HFF-Myc (cell line): Measurements from ENCODE around the gene R3HDM2.

Source experiments
- DNase-seq: peaks from one replicate; pipeline ENCODE4 v3.0.0-alpha.2; 2011; ENCODE audit warnings: low read depth; ENCODE audit errors: extremely low read depth
- H3K4me3 ChIP-seq: replicated peaks from 2 replicates; pipeline ENCODE4 v1.5.1; 2011; ENCODE audit warnings: low read depth, mild to moderate bottlenecking, control low read depth, low read length
- CTCF ChIP-seq: IDR thresholded peaks from 2 replicates; pipeline ENCODE4 v1.5.1; 2012; ENCODE audit warnings: mild to moderate bottlenecking, low read depth, low read length, control low read depth; ENCODE audit errors: missing control alignments

The R3HDM2 gene

GRCh38 chr12:57470970-57471656, 40.3 kb upstream of the R3HDM2 start:
- DNase-seq: no peak
- TF ChIP-seq CTCF: no peak
- H3K4me3 ChIP-seq: no peak overlapping the region

GRCh38 chr12:57470286-57470969, 39.6 kb upstream of the R3HDM2 start:
- H3K4me3 ChIP-seq: no peak overlapping the region
- no peak for TF ChIP-seq CTCF
- no peak for DNase-seq

GRCh38 chr12:57469296-57470164, 38.7 kb upstream of the R3HDM2 start:
- TF ChIP-seq CTCF: no peak
- no peak for DNase-seq

DNA sequence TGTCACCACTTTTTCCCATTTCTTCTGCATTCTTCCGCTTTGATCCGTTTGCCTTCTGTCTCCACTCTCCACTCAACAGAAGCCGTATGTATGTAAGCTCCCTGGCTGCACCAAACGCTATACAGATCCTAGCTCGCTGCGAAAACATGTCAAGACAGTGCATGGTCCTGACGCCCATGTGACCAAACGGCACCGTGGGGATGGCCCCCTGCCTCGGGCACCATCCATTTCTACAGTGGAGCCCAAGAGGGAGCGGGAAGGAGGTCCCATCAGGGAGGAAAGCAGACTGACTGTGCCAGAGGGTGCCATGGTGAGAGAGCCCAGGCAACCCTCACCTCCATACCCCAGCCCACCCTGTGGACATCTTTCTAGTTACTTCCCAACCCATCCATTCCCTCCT, 37.1 kb upstream of the R3HDM2 start:
- no peak for DNase-seq
- no peak overlapping the region for H3K4me3 ChIP-seq
- TF ChIP-seq CTCF: no peak

More at GRCh38 chr12:57469296-57470164, 38.7 kb upstream of the R3HDM2 start:
- no peak overlapping the region for H3K4me3 ChIP-seq

- H3K4me3 ChIP-seq: no peak overlapping the region
- TF ChIP-seq CTCF: no peak
- no peak for DNase-seq
These were observed 36.5 kb upstream of the R3HDM2 start for GRCh38 chr12:57467212-57467874.

- DNase-seq: no peak
- TF ChIP-seq CTCF: no peak
- H3K4me3 ChIP-seq: no peak overlapping the region
These were observed 35.1 kb upstream of the R3HDM2 start for GRCh38 chr12:57465747-57466505.
